HepG2 (cell line): Measurements from ENCODE around the gene TLN1. TPM values are rescaled to one million over a fixed set of nuclear protein-coding genes. Genes with fewer than 3 reads are reported as not detected.

Experiments
- CHCHD3 ChIP-seq: sonication (generic); formaldehyde crosslinking; IDR thresholded peaks from 2 replicates; pipeline ENCODE4 v1.8.0; 2022; ENCODE audit warnings: mild to moderate bottlenecking, missing genetic modification reagents, moderate library complexity
- MAF1 ChIP-seq: sonication (generic); formaldehyde crosslinking; IDR thresholded peaks from 2 replicates; pipeline ENCODE4 v1.5.0; 2020; ENCODE audit warnings: missing genetic modification reagents, borderline replicate concordance
- PAX8 ChIP-seq: sonication (generic); formaldehyde crosslinking; IDR thresholded peaks from 2 replicates; pipeline ENCODE4 v1.8.0; 2022; ENCODE audit warnings: mild to moderate bottlenecking, missing genetic modification reagents, borderline replicate concordance
- RBM22 ChIP-seq: fragments of 200-400 bp; formaldehyde crosslinking; optimal IDR thresholded peaks from 2 replicates; pipeline ENCODE3; 2017; ENCODE audit warnings: mild to moderate bottlenecking, low read length, moderate library complexity
- SMC3 ChIP-seq: IDR thresholded peaks from 2 replicates; pipeline ENCODE4 v1.6.1; 2011; ENCODE audit warnings: low read length, improper control_type of control experiment
- SNAI1 ChIP-seq: sonication (generic); formaldehyde crosslinking; IDR thresholded peaks from 2 replicates; pipeline ENCODE4 v1.5.0; 2020; ENCODE audit warnings: mild to moderate bottlenecking, missing genetic modification reagents, borderline replicate concordance
- THAP11 ChIP-seq: IDR thresholded peaks from 2 replicates; pipeline ENCODE4 v1.6.1; 2016; ENCODE audit warnings: missing biosample characterization, missing genetic modification reagents
- ZNF652 ChIP-seq: IDR thresholded peaks from 2 replicates; pipeline ENCODE4 v1.6.1; 2016; ENCODE audit warnings: low read depth, borderline replicate concordance
- ZSCAN25 ChIP-seq: sonication (generic); formaldehyde crosslinking; IDR thresholded peaks from 2 replicates; pipeline ENCODE4 v1.8.0; 2022; ENCODE audit warnings: mild to moderate bottlenecking, missing genetic modification reagents
- ZZZ3 ChIP-seq: sonication (generic); formaldehyde crosslinking; IDR thresholded peaks from 2 replicates; pipeline ENCODE4 v1.4.0; 2020; ENCODE audit warnings: missing genetic modification reagents, mild to moderate bottlenecking, borderline replicate concordance
- polyA plus RNA-seq, 8 experiments: library from polyadenylated mRNA; depleted of rRNA in 3 of 8; stranded (reverse) in 7 of 8; unstranded in 1 of 8; fragments of >200 nt; fragmentation: Illumina TruSeq in 4 of 8; extraction: Trizol in 4 of 8; gene quantifications; 2 replicates each; pipeline versions ENCODE4 v1.2.1 to v1.2.3, GENCODE V29; 2011 to 2016; ENCODE audit warnings: low read depth in 4 of 8, missing spikeins in 1 of 8, mixed read lengths in 1 of 8; ENCODE audit not compliant: insufficient read depth in 1 of 8
- total RNA-seq, 5 experiments: library from RNA; depleted of rRNA; stranded (reverse); fragments of >200 nt; fragmentation: Illumina TruSeq; extraction: Trizol; gene quantifications; 2 replicates each; pipeline ENCODE4 v1.2.3, GENCODE V29; 2016; ENCODE audit warnings: low read depth in 1 of 5
- TF ChIP-seq, protein P1 (sequence below): sonication (generic); formaldehyde crosslinking; IDR thresholded peaks from 2 replicates; pipeline ENCODE4 v1.5.1; 2020; ENCODE audit warnings: missing genetic modification reagents, mild to moderate bottlenecking, borderline replicate concordance
- TF ChIP-seq, protein P2 (sequence below): sonication (generic); formaldehyde crosslinking; IDR thresholded peaks from 2 replicates; pipeline ENCODE4 v1.8.1; 2023; ENCODE audit warnings: mild to moderate bottlenecking, moderate library complexity, missing genetic modification reagents
- TF ChIP-seq, protein P3 (sequence below): sonication (generic); formaldehyde crosslinking; IDR thresholded peaks from 2 replicates; pipeline ENCODE4 v1.5.1; 2020; ENCODE audit warnings: mild to moderate bottlenecking, missing genetic modification reagents, moderate library complexity
- TF ChIP-seq, protein P4 (sequence below): sonication (generic); formaldehyde crosslinking; IDR thresholded peaks from 2 replicates; pipeline ENCODE4 v1.4.0; 2020; ENCODE audit warnings: missing genetic modification reagents, borderline replicate concordance
- TF ChIP-seq, protein P5 (sequence below): sonication (generic); formaldehyde crosslinking; conservative IDR thresholded peaks from 2 replicates; pipeline ENCODE4 v1.8.0; 2022; ENCODE audit warnings: low read depth, missing genetic modification reagents

TLN1 gene
- total and polyA plus RNA-seq, 2 of the 13 experiments (the other 11 are each of a cell fraction or from before 2014, with no cell fraction given) = 35.2 to 51.8 TPM

DNA sequence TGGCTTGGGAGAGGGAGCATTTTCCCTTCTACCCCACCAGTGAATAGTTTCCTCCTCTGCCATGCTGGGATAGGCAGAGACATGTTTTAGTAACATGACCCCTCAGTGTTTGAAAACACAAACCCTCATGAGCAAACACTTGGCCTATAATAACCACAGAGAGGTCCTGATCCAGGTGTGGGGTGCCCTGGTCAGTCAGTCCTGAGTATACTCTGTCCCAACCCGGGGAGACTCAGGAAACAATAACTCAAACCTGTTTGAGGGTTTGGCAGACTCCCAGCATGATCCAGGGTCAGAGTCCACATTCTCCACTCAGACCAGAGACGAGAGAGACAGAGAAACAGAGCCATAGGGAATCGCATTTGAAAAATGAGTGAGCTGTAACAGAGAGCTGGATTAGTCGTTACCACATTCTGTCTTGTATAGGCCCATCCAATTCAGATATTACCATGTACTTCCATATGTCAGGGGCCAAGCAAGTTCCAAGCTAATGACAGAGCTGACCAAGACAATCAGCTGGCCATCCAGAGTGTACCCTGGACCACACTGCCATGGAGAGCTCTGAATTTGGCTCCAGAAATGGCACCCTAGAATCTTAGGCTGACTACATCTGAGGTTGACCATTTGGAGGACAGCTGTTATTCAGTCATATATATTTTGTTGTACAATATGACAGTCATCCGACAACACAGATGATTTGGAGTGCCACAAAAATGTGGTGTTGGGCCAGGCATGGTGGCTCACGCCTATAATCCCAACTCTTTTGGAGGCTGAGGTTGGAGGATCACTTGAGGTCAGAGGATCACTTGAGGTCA, 62.5 kb downstream of the TLN1 start (continued):
- TF ChIP-seq, protein P1, sequence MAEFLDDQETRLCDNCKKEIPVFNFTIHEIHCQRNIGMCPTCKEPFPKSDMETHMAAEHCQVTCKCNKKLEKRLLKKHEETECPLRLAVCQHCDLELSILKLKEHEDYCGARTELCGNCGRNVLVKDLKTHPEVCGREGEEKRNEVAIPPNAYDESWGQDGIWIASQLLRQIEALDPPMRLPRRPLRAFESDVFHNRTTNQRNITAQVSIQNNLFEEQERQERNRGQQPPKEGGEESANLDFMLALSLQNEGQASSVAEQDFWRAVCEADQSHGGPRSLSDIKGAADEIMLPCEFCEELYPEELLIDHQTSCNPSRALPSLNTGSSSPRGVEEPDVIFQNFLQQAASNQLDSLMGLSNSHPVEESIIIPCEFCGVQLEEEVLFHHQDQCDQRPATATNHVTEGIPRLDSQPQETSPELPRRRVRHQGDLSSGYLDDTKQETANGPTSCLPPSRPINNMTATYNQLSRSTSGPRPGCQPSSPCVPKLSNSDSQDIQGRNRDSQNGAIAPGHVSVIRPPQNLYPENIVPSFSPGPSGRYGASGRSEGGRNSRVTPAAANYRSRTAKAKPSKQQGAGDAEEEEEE = no peak
- TF ChIP-seq MAF1 (CRISPR knock-in tag) (no peak), ZZZ3 (CRISPR knock-in tag) (no peak), SMC3 (no peak), ZNF652 (CRISPR knock-in tag) (no peak), PAX8 (CRISPR knock-in tag) (no peak), RBM22 (no peak), SNAI1 (CRISPR knock-in tag) (no peak), ZSCAN25 (CRISPR knock-in tag) (no peak), CHCHD3 (no peak), THAP11 (peak; percentile 39; the same call in 1 of the 2 replicates)
- TF ChIP-seq, protein P2, sequence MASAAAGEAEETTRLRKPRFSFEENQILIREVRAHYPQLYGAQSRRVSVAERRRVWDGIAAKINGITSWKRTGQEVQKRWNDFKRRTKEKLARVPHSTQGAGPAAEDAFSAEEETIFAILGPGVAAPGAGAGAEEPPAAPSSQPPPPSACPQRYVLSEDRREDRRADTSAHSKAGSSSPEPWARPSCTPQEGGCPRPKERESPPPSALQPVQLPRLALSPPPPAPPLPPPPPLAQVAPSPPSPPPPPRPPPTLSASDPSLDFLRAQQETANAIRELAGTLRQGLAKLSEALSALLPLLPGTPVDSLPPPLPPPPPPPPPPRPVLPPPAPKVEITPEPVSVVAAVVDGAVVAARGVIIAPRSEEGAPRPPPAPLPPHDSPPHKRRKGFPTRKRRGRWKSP (CRISPR knock-in tag) = no peak
- TF ChIP-seq, protein P3, sequence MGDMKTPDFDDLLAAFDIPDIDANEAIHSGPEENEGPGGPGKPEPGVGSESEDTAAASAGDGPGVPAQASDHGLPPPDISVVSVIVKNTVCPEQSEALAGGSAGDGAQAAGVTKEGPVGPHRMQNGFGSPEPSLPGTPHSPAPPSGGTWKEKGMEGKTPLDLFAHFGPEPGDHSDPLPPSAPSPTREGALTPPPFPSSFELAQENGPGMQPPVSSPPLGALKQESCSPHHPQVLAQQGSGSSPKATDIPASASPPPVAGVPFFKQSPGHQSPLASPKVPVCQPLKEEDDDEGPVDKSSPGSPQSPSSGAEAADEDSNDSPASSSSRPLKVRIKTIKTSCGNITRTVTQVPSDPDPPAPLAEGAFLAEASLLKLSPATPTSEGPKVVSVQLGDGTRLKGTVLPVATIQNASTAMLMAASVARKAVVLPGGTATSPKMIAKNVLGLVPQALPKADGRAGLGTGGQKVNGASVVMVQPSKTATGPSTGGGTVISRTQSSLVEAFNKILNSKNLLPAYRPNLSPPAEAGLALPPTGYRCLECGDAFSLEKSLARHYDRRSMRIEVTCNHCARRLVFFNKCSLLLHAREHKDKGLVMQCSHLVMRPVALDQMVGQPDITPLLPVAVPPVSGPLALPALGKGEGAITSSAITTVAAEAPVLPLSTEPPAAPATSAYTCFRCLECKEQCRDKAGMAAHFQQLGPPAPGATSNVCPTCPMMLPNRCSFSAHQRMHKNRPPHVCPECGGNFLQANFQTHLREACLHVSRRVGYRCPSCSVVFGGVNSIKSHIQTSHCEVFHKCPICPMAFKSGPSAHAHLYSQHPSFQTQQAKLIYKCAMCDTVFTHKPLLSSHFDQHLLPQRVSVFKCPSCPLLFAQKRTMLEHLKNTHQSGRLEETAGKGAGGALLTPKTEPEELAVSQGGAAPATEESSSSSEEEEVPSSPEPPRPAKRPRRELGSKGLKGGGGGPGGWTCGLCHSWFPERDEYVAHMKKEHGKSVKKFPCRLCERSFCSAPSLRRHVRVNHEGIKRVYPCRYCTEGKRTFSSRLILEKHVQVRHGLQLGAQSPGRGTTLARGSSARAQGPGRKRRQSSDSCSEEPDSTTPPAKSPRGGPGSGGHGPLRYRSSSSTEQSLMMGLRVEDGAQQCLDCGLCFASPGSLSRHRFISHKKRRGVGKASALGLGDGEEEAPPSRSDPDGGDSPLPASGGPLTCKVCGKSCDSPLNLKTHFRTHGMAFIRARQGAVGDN (CRISPR knock-in tag) = no peak
- TF ChIP-seq, protein P4, sequence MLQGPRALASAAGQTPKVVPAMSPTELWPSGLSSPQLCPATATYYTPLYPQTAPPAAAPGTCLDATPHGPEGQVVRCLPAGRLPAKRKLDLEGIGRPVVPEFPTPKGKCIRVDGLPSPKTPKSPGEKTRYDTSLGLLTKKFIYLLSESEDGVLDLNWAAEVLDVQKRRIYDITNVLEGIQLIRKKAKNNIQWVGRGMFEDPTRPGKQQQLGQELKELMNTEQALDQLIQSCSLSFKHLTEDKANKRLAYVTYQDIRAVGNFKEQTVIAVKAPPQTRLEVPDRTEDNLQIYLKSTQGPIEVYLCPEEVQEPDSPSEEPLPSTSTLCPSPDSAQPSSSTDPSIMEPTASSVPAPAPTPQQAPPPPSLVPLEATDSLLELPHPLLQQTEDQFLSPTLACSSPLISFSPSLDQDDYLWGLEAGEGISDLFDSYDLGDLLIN = no peak
- TF ChIP-seq, protein P5, sequence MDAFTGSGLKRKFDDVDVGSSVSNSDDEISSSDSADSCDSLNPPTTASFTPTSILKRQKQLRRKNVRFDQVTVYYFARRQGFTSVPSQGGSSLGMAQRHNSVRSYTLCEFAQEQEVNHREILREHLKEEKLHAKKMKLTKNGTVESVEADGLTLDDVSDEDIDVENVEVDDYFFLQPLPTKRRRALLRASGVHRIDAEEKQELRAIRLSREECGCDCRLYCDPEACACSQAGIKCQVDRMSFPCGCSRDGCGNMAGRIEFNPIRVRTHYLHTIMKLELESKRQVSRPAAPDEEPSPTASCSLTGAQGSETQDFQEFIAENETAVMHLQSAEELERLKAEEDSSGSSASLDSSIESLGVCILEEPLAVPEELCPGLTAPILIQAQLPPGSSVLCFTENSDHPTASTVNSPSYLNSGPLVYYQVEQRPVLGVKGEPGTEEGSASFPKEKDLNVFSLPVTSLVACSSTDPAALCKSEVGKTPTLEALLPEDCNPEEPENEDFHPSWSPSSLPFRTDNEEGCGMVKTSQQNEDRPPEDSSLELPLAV (CRISPR knock-in tag) = no peak
